ENCODE measurements around the gene SERPINH1.

SERPINH1 gene

DNA sequence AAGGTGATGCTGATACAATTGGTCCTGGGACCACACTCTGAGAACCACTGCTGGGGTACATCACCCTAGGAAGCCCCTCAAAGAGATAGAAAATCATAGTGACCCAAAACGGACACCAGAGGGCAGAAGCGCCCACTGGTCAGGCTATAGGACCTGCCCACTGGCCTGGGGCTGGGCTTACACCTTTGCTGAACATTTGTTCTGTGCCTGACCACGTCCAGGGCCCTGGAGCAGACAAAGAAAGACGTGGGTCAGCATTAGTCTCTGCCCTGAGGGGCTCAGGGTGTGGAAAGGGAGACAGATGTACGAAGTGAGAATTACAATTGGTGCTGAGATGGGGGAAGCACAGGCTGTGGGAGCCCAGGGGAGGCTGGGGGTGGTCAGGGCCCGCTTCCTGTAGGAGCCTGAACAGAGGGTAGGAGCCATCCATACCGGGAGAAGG is 14.4 kb upstream of the SERPINH1 start:
- DNase-seq (ENCODE audit: low read depth in 2 of 2), result peak; percentile 73 to 79
- H3K4me3 ChIP-seq (replicated peaks in 1 of 2; ENCODE audit: low read depth in 2 of 2, low read length in 2 of 2), result no peak overlapping the region
- TF ChIP-seq, protein P1, sequence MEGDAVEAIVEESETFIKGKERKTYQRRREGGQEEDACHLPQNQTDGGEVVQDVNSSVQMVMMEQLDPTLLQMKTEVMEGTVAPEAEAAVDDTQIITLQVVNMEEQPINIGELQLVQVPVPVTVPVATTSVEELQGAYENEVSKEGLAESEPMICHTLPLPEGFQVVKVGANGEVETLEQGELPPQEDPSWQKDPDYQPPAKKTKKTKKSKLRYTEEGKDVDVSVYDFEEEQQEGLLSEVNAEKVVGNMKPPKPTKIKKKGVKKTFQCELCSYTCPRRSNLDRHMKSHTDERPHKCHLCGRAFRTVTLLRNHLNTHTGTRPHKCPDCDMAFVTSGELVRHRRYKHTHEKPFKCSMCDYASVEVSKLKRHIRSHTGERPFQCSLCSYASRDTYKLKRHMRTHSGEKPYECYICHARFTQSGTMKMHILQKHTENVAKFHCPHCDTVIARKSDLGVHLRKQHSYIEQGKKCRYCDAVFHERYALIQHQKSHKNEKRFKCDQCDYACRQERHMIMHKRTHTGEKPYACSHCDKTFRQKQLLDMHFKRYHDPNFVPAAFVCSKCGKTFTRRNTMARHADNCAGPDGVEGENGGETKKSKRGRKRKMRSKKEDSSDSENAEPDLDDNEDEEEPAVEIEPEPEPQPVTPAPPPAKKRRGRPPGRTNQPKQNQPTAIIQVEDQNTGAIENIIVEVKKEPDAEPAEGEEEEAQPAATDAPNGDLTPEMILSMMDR (IDR thresholded peaks at IDR 0.05; ENCODE audit: low read depth, low read length), result peak; percentile 81

DNA sequence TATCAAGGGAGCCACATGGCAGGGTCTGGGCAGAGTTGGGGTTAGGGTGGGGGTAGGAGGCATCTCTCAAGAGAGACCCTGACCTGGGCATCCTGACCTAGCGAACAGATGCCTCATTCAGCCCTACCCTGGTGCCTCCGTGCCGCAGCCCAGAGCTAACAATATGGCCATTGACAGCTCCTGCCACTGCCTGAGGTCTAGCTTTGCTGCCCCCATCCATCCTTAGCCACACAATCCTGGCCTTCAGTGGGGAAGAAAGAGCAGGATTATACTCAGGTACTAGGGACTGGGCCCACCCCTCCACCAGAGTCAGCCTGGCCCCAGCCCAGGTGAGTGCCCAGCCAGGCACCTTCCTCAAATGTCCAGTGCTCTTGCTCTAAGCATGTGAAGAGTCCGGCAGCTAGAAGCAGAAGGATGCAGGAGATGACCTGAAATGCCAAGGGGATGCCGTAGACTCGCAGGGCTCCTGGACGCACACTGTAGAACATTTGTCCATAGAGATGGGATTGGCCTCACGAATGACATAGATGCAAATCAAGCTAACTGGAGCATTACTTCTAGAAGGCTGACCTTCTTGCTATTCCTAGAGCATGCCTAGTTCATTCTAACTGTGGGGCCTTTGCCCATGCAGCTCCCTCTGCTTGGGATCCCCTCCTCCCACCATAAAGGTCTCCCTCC is 13.3 kb upstream of the SERPINH1 start:
- TF ChIP-seq, protein P1 (IDR thresholded peaks at IDR 0.05; ENCODE audit: low read depth, low read length), result no peak
- no peak for DNase-seq (ENCODE audit: low read depth in 2 of 2)
- no peak overlapping the region for H3K4me3 ChIP-seq (replicated peaks in 1 of 2; ENCODE audit: low read depth in 2 of 2, low read length in 2 of 2)

DNA sequence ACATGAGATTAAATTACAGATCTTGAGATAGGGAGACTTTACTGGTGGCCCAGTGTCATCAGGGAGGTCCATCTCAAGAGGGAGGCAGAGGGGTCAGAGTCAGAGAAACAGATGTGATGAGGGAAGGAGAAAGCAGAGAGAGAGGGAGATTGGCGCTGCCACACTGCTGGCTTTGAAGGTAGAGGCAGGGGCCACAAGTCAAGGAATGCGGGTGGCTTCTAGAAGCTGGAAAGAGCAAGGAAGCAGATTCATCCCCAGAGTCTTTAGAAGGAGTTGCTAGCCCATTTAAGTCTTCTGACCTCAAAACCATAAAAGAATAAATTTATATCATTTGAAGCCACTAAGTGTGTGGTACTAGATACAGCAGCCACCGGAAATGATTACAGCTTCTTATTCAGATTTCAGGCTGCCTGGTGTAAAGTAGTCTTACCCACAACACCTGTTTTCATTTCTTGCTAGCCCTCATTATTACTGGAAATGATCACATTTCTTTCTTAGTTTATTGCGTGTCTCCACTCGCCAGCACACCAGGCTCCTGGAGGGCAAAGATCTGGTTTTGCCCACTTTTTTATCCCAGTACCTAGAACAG is 12.6 kb upstream of the SERPINH1 start:
- no peak for DNase-seq (ENCODE audit: low read depth in 2 of 2)
- H3K4me3 ChIP-seq (replicated peaks in 1 of 2; ENCODE audit: low read depth in 2 of 2, low read length in 2 of 2), result no peak overlapping the region
- TF ChIP-seq, protein P1 (IDR thresholded peaks at IDR 0.05; ENCODE audit: low read depth, low read length), result no peak

DNA sequence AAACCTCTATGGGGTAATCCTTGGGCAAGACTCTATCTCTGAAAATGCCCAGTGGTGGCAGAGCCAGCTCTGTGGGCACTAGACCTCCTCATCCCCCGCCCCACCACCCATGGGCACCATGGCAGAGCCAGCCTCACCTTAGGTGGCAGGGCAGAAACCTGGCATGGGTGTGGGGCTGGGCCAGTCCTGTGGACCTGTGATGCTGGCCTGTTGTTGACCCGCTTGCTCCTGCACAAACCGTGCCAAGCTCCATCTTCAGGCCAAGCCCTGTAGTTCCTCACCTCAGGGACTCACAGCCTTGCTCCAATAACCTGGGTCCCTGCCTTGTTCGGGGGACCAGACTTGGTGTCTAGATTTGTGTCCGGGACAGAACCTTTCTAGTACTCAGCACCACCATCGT is 8.9 kb upstream of the SERPINH1 start:
- TF ChIP-seq, protein P1 (IDR thresholded peaks at IDR 0.05; ENCODE audit: low read depth, low read length), result no peak
- no peak overlapping the region for H3K4me3 ChIP-seq (replicated peaks in 1 of 2; ENCODE audit: low read depth in 2 of 2, low read length in 2 of 2)
- DNase-seq (ENCODE audit: low read depth in 2 of 2), result no peak

DNA sequence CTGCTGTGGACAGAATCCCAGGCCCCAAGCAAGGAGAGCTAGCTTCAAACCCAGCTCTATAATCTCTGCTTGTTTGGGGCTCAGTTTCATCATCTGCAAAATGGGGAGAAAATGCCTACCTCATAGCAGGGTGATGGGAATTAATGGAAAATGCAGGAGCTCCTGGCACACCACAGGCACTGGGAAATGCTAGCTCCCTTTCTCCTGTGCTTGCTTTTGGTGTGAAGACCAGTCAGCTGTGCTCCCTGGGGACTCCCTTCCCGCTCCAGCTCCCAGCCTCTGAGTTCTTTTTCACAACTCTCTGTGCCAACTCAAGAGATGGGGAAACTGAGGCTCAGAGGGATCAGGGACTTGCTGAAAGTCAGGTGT is 8.2 kb upstream of the SERPINH1 start:
- no peak overlapping the region for H3K4me3 ChIP-seq (replicated peaks in 1 of 2; ENCODE audit: low read depth in 2 of 2, low read length in 2 of 2)
- no peak for DNase-seq (ENCODE audit: low read depth in 2 of 2)
- TF ChIP-seq, protein P1 (IDR thresholded peaks at IDR 0.05; ENCODE audit: low read depth, low read length), result no peak

DNA sequence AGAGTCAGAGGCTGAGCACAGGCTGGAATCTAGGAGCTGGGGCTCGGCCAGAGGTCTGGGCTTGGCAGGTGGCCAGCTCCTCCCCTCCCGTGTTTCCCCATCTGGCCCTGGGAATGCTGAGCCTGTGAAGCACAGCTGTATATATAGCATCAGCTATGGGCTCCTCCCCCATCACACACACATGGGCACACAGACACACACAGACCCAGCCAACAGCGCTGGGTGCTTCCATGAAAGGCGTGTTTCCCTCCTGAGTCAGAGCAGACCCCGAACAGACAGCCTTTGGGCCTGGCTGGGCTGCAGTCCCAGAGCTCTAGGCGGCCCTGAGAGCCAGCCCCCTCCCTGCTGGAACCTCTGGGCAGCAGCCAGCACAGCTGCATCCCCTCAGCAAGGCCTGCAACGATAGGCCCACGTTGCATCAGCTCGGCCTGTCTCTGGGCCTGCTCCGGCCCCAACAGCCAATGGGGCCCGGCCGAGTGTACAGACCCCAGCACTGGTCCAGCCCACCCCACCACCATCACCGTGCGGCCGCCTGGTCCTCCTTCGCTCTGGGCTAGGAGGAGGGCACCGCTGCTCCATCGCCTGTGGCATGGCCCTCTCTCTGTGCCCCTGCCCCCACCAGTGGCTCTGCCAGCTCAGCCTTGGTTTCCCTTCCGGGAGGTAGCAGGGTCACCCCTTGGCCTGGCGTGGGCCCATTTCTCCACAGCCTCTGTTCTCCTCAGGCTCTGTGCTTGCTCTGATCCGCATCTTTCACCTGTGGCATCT is 7.6 kb upstream of the SERPINH1 start:
- TF ChIP-seq, protein P1 (IDR thresholded peaks at IDR 0.05; ENCODE audit: low read depth, low read length), result no peak
- peak overlapping the region; percentile 13 to 35 for H3K4me3 ChIP-seq (replicated peaks in 1 of 2; ENCODE audit: low read depth in 2 of 2, low read length in 2 of 2)
- peak; percentile 100 for DNase-seq (ENCODE audit: low read depth in 2 of 2)
